ENCODE measurements around the gene UFSP1. TPM values are rescaled to one million over a fixed set of nuclear protein-coding genes. Genes with fewer than 3 reads are reported as not detected.
"Not testable (repeated sequence)": the region's sequence is repeated elsewhere in the genome, so short reads cannot be mapped to it uniquely, and the experiment has no call there.

UFSP1 gene
- total and polyA plus RNA-seq, 10 of the 15 experiments (the other 5 are each of a cell fraction or from before 2014, with no cell fraction given), result 0.14 to 10.6 (median 2.8) TPM

GRCh38 chr7:100919335-100919734, 29.8 kb upstream of the UFSP1 start:
- ChIA-PET POLR2A (interaction anchor here (0.6 kb wide), 1 partner anchor 58 kb away, joined by 3 read pairs; no protein-coding TSS in a partner anchor), SMC1A (ENCODE audit: uncharacterized antibody, unreplicated experiment) (interaction anchor here (0.9 kb wide), 1 partner anchor 9 kb away, joined by 4 read pairs; no protein-coding TSS in a partner anchor)
- RAD21 ChIA-PET (ENCODE audit: unreplicated experiment); H3K27me3 ChIP-seq (replicated peaks in 1 of 2; ENCODE audit: control insufficient read depth in 2 of 2, insufficient read depth in 2 of 2, low read length in 1 of 2); intact Hi-C loops (cut with micrococcal nuclease; ENCODE audit: unreplicated experiment); H4K20me1 ChIP-seq (ENCODE audit: control insufficient read depth, insufficient read depth); H3K9me3 ChIP-seq (replicated peaks; ENCODE audit: control insufficient read depth, insufficient read depth, low read length); BruUV-seq (replicated peaks); in situ Hi-C loops (cut with MboI); ATAC-seq; H3K79me2 ChIP-seq (ENCODE audit: control insufficient read depth, insufficient read depth, low read length); H3K4me3 ChIP-seq; FAIRE-seq; H3K27ac ChIP-seq (ENCODE audit: control insufficient read depth, insufficient read depth); H3K36me3 ChIP-seq (ENCODE audit: control insufficient read depth in 2 of 2, insufficient read depth in 2 of 2, low read length in 1 of 2); H3K9ac ChIP-seq (ENCODE audit: control insufficient read depth, insufficient read depth, low read length); H2AFZ ChIP-seq (ENCODE audit: control insufficient read depth, low read depth, low read length); H3K4me2 ChIP-seq (ENCODE audit: control insufficient read depth, insufficient read depth); H3K4me1 ChIP-seq (ENCODE audit: control insufficient read depth, insufficient read depth, low read length); DNase-seq (ENCODE audit: low read depth, low spot score); CTCF ChIA-PET: not testable (repeated sequence)
- WGBS (ENCODE audit: insufficient coverage, insufficient replicate concordance, low lambda C conversion rate, missing lambda C conversion rate), result 42% methylated on average over 5 of the region's 5 CpGs

- ATAC-seq, result no peak
These were observed 25.4 kb upstream of the UFSP1 start for GRCh38 chr7:100914879-100915447.

More at GRCh38 chr7:100914879-100915447, 25.4 kb upstream of the UFSP1 start:
- H3K4me2 ChIP-seq (ENCODE audit: control insufficient read depth, insufficient read depth), result no peak overlapping the region
- no peaks in the 10 kb centered on the region for H3K9me3 ChIP-seq (replicated peaks; ENCODE audit: control insufficient read depth, insufficient read depth, low read length)
- H3K9ac ChIP-seq (ENCODE audit: control insufficient read depth, insufficient read depth, low read length), result no peak overlapping the region
- FAIRE-seq (no peak), DNase-seq (ENCODE audit: low read depth, low spot score) (no peak)
- H3K27me3 ChIP-seq (replicated peaks in 1 of 2; ENCODE audit: control insufficient read depth in 2 of 2, insufficient read depth in 2 of 2, low read length in 1 of 2), result no peaks in the 10 kb centered on the region; a peak in 1 of 4 replicates
- intact Hi-C loops (cut with micrococcal nuclease; ENCODE audit: unreplicated experiment) (no loop called here), in situ Hi-C loops (cut with MboI) (no loop called here)
- no peak overlapping the region for H2AFZ ChIP-seq (ENCODE audit: control insufficient read depth, low read depth, low read length)
- BruUV-seq (replicated peaks), result no TSS peak
- H3K4me1 ChIP-seq (ENCODE audit: control insufficient read depth, insufficient read depth, low read length), result no peaks in the 10 kb centered on the region
- ChIA-PET SMC1A (ENCODE audit: uncharacterized antibody, unreplicated experiment) (no interaction called here), CTCF (no interaction called here), RAD21 (ENCODE audit: unreplicated experiment) (no interaction called here), POLR2A (no interaction called here)
- no peak overlapping the region for H3K4me3 ChIP-seq
- H3K79me2 ChIP-seq (ENCODE audit: control insufficient read depth, insufficient read depth, low read length), result no peaks in the 10 kb centered on the region
- WGBS (ENCODE audit: insufficient coverage, insufficient replicate concordance, low lambda C conversion rate, missing lambda C conversion rate), result 40% methylated on average over 8 of the region's 8 CpGs
- no peaks in the 10 kb centered on the region for H3K36me3 ChIP-seq (ENCODE audit: control insufficient read depth in 2 of 2, insufficient read depth in 2 of 2, low read length in 1 of 2)
- H3K27ac ChIP-seq (ENCODE audit: control insufficient read depth, insufficient read depth), result no peak overlapping the region
- no peak for TF ChIP-seq IKZF2 (IDR thresholded peaks at IDR 0.05)
- H4K20me1 ChIP-seq (ENCODE audit: control insufficient read depth, insufficient read depth), result no peaks in the 10 kb centered on the region
